Adipose tissue (tissue), 3 donors: ENCODE measurements around the gene PCDHA1. TPM values are rescaled to one million over a fixed set of nuclear protein-coding genes. Genes with fewer than 3 reads are reported as not detected.
"Not testable (repeated sequence)": the region's sequence is repeated elsewhere in the genome, so short reads cannot be mapped to it uniquely, and the experiment has no call there.

Experiments
- H3K27ac ChIP-seq: one replicate; pipeline ENCODE4 v1.5.1; 2013; ENCODE audit warnings: low read depth, low read length
- WGBS, 3 donors: extraction: QIAGEN DNeasy Blood & Tissue Kit; methylation state at CpG; one replicate each; pipeline ENCODE4 v1.1.7; 2013; 5-methylcytosine and 5-hydroxymethylcytosine counted together
- polyA plus RNA-seq, 3 donors: library from polyadenylated mRNA; stranded (reverse); fragments of 200-250 nt; gene quantifications; one replicate each; pipeline ENCODE4 v1.2.3, GENCODE V29; 2013
- donor health status: healthy with polysubstance abuse.
- donor health status: Bipolar disorder and iron deficiency.
- donor health status: healthy.

The PCDHA1 gene
- polyA plus RNA-seq, 3 donors: 0.03 to 0.11 TPM; not detected in 1

GRCh38 chr5:140840978-140841962, 55.3 kb downstream of the PCDHA1 start, which contains the start of gene PCDHA8:
Gene PCDHA8, plus strand, starts transcription at chr5:140841187. Its CDS starts 135 bp downstream, at chr5:140841322.
- WGBS, 3 donors: 15 to 22% (median 21%) methylated on average over 42 to 47 of the region's 47 CpGs
- no peak within 1 kb of the TSS for H3K27ac ChIP-seq

DNA sequence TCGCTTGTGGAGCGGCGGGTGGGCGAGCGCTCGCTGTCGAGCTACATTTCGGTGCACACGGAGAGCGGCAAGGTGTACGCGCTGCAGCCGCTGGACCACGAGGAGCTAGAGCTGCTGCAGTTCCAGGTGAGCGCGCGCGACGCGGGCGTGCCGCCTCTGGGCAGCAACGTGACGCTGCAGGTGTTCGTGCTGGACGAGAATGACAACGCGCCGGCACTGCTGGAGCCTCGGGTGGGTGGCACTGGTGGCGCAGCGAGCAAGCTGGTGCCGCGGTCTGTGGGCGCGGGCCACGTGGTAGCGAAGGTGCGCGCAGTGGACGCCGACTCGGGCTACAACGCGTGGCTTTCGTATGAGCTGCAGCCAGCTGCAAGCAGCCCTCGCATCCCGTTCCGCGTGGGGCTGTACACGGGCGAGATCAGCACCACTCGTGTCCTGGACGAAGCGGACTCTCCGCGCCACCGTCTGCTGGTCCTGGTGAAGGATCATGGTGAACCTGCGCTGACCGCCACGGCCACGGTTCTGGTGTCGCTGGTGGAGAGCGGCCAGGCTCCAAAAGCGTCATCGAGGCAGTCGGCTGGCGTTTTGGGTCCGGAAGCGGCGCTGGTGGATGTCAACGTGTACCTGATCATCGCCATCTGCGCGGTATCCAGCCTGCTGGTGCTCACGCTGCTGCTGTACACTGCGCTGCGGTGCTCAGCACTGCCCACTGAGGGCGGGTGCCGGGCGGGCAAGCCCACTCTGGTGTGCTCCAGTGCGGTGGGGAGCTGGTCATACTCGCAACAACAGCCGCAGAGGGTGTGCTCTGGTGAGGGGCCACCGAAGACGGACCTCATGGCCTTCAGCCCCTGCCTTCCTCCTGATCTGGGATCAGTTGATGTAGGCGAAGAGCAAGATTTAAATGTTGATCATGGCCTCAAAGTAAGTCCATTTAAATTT, 57.1 kb downstream of the PCDHA1 start:
- 42 to 43% methylated on average over 50 to 87 of the region's 87 CpGs; no CpG with 5 or more reads in 1 of the 3 donors for WGBS, 3 donors
- H3K27ac ChIP-seq: no peak overlapping the region

DNA sequence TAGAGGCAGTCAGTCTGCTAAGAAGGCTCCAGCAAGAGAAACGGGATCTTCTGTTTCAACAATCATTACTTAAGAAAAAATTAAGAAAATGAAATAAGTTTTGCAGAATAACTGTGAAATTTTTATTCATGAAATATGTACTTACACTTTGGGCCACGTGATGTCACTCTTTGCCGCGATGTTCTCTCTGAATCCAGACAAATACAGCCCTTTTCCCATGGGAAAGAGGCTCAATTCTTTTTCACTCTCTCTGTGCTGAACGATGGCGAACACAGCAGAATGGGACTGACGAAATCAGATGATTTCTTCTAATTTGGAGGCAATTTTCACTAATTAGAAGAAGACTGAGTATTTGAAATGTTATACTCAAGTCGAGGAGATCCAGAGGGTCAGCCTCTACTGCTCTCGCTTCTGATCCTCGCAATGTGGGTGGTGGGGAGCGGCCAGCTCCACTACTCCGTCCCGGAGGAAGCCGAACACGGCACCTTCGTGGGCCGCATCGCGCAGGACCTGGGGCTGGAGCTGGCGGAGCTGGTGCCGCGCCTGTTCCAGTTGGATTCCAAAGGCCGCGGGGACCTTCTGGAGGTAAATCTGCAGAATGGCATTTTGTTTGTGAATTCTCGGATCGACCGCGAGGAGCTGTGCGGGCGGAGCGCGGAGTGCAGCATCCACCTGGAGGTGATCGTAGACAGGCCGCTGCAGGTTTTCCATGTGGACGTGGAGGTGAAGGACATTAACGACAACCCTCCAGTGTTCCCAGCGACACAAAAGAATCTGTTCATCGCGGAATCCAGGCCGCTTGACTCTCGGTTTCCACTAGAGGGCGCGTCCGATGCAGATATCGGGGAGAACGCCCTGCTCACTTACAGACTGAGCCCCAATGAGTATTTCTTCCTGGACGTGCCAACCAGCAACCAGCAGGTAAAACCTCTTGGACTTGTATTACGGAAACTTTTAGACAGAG, 62.5 kb downstream of the PCDHA1 start, which contains the start of gene PCDHA9:
Gene PCDHA9 (plus strand): TSS at position 244 of the 964 bp plus-strand sequence. CDS start 114 bp downstream, at position 358.
- not testable (repeated sequence) for H3K27ac ChIP-seq
- 16 to 22% methylated on average over 22 to 46 of the region's 48 CpGs; no CpG with 5 or more reads in 1 of the 3 donors for WGBS, 3 donors

DNA sequence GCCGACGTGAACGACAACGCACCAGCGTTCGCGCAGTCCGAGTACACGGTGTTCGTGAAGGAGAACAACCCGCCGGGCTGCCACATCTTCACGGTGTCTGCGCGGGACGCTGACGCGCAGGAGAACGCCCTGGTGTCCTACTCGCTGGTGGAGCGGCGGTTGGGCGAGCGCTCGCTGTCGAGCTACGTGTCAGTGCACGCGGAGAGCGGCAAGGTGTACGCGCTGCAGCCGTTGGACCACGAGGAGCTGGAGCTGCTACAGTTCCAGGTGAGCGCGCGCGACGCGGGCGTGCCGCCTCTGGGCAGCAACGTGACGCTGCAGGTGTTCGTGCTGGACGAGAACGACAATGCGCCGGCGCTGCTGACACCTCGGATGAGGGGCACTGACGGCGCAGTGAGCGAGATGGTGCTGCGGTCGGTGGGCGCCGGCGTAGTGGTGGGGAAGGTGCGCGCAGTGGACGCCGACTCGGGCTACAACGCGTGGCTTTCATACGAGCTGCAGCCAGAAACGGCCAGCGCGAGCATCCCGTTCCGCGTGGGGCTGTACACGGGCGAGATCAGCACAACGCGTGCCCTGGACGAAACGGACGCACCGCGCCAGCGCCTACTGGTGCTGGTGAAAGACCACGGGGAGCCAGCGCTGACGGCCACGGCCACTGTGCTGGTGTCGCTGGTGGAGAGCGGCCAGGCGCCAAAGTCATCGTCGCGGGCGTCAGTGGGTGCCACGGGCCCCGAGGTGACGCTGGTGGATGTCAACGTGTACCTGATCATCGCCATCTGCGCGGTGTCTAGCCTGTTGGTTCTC, 64.1 kb downstream of the PCDHA1 start:
- not testable (repeated sequence) for H3K27ac ChIP-seq
- 38 to 45% methylated on average over 42 to 101 of the region's 101 CpGs; no CpG with 5 or more reads in 1 of the 3 donors for WGBS, 3 donors

GRCh38 chr5:140855772-140856674, 70.1 kb downstream of the PCDHA1 start, which contains the start of gene PCDHA10:
Gene PCDHA10, plus strand, starts transcription at chr5:140855897. Its CDS starts 152 bp downstream, at chr5:140856049.
- H3K27ac ChIP-seq: no peak within 1 kb of the TSS

DNA sequence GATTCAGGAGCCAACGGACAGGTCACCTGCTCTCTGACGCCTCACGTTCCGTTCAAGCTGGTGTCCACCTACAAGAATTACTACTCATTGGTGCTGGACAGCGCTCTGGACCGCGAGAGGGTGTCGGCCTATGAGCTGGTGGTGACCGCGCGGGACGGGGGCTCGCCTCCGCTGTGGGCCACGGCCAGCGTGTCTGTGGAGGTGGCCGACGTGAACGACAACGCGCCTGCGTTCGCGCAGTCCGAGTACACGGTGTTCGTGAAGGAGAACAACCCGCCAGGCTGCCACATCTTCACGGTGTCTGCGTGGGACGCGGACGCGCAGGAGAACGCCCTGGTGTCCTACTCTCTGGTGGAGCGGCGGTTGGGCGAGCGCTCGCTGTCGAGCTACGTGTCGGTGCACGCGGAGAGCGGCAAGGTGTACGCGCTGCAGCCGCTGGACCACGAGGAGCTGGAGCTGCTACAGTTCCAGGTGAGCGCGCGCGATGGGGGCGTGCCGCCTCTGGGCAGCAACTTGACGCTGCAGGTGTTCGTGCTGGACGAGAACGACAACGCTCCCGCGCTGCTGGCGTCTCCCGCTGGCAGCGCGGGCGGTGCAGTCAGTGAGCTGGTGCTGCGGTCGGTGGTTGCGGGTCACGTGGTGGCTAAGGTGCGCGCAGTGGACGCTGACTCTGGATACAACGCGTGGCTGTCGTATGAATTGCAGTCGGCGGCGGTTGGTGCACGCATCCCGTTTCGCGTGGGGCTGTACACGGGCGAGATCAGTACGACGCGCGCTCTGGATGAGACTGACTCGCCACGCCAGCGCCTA, 71.4 kb downstream of the PCDHA1 start:
- WGBS, 3 donors: 50 to 53% methylated on average over 62 to 94 of the region's 94 CpGs; no CpG with 5 or more reads in 1 of the 3 donors

More at GRCh38 chr5:140855772-140856674, 70.1 kb downstream of the PCDHA1 start, which contains the start of gene PCDHA10:
- 18 to 20% methylated on average over 33 to 44 of the region's 44 CpGs; no CpG with 5 or more reads in 1 of the 3 donors for WGBS, 3 donors

DNA sequence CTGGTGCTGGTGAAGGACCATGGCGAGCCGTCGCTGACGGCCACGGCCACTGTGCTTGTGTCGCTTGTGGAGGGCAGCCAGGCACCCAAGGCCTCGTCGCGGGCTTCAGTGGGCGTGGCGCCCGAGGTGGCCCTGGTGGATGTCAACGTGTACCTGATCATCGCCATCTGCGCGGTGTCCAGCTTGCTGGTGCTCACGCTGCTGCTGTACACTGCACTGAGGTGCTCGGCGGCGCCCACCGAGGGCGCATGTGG, 72.0 kb downstream of the PCDHA1 start:
- WGBS, 3 donors: 60 to 65% methylated on average over 10 to 22 of the region's 22 CpGs; no CpG with 5 or more reads in 1 of the 3 donors

More for the DNA sequence above, 71.4 kb downstream of the PCDHA1 start:
- no peak overlapping the region for H3K27ac ChIP-seq

GRCh38 chr5:140862441-140863295, 76.7 kb downstream of the PCDHA1 start:
- 39 to 42% (median 41%) methylated on average over 76 of the region's 76 CpGs for WGBS, 3 donors

More for the DNA sequence above, 72.0 kb downstream of the PCDHA1 start:
- H3K27ac ChIP-seq: no peak overlapping the region

GRCh38 chr5:140868721-140869554, 83.0 kb downstream of the PCDHA1 start, which contains the start of gene PCDHA11:
Gene PCDHA11, plus strand, starts transcription at chr5:140868957. Its CDS starts 147 bp downstream, at chr5:140869104.
- WGBS, 3 donors: 13 to 15% (median 13%) methylated on average over 41 of the region's 41 CpGs
- H3K27ac ChIP-seq: no peak within 1 kb of the TSS

More at GRCh38 chr5:140862441-140863295, 76.7 kb downstream of the PCDHA1 start:
- H3K27ac ChIP-seq: no peak overlapping the region

GRCh38 chr5:140869555-140869886, 83.6 kb downstream of the PCDHA1 start:
- H3K27ac ChIP-seq: no peak overlapping the region
- WGBS, 3 donors: 51 to 58% (median 54%) methylated on average over 5 of the region's 5 CpGs

DNA sequence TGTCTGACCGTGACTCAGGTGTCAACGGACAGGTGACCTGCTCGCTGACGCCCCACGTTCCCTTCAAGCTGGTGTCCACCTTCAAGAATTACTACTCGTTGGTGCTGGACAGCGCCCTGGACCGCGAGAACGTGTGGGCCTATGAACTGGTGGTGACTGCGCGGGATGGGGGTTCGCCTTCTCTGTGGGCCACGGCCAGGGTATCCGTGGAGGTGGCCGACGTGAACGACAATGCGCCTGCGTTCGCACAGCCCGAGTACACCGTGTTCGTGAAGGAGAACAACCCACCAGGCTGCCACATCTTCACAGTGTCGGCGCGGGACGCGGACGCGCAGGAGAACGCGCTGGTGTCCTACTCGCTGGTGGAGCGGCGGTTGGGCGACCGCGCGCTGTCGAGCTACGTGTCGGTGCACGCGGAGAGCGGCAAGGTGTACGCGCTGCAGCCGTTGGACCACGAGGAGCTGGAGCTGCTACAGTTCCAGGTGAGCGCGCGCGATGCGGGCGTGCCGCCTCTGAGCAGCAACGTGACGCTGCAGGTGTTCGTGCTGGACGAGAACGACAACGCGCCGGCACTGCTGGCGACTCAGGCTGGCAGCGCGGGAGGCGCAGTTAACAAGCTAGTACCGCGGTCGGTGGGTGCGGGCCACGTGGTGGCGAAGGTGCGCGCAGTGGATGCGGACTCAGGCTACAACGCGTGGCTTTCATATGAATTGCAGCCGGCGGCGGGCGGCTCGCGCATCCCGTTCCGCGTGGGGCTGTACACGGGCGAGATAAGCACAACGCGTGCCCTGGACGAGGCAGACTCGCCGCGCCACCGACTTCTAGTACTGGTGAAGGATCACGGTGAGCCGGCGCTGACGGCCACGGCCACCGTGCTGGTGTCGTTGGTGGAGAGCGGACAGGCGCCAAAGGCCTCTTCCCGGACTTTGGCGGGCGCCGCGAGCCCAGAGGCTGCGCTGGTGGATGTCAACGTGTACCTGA, 84.6 kb downstream of the PCDHA1 start:
- no peak overlapping the region for H3K27ac ChIP-seq
- 42 to 43% (median 42%) methylated on average over 111 to 114 of the region's 114 CpGs for WGBS, 3 donors
